Measurements from ENCODE around the gene RPL9.

- no peak; the same call in 1 of the 2 replicates for TF ChIP-seq POLR2A (IDR thresholded peaks at IDR 0.05; ENCODE audit: low read depth, low read length)
- TF ChIP-seq POLR2AphosphoS5 (IDR thresholded peaks at IDR 0.05; ENCODE audit: low read depth, low read length), result peak; percentile 58; the same call in 1 of the 2 replicates
Observed at GRCh38 chr4:39456946-39457763, 1.6 kb downstream of the RPL9 start.

Data from GM12892 (cell line).